ENCODE results near the gene RHD.

- TF ChIP-seq CTCF (IDR thresholded peaks at IDR 0.05; ENCODE audit: poor library complexity) (no peak), EZH2 (IDR thresholded peaks at IDR 0.05; ENCODE audit: borderline replicate concordance) (no peak)
Observed at GRCh38 chr1:25247024-25247828, 25.1 kb upstream of the RHD start, which contains the start of gene RSRP1.
